Fibroblast of peridontal ligament (primary cell): ENCODE measurements around the gene MEIS1.

ENCODE experiments used
- DNase-seq: peaks from one replicate; pipeline ENCODE4 v3.0.0-alpha.2; 2010; ENCODE audit errors: extremely low read depth

MEIS1 gene

GRCh38 chr2:66566726-66567399, 131.9 kb downstream of the MEIS1 start:
- no peak for DNase-seq

GRCh38 chr2:66567729-66568128, 132.8 kb downstream of the MEIS1 start:
- no peak for DNase-seq

GRCh38 chr2:66568650-66569300, 133.8 kb downstream of the MEIS1 start:
- no peak for DNase-seq

GRCh38 chr2:66569321-66569851, 134.5 kb downstream of the MEIS1 start:
- no peak for DNase-seq

- DNase-seq: no peak
These were observed 135.0 kb downstream of the MEIS1 start for GRCh38 chr2:66569974-66570373.

- no peak for DNase-seq
These were observed 135.5 kb downstream of the MEIS1 start for GRCh38 chr2:66570471-66570870.

GRCh38 chr2:66571918-66572317, 137.0 kb downstream of the MEIS1 start:
- no peak for DNase-seq

- no peak for DNase-seq
These were observed 137.5 kb downstream of the MEIS1 start for GRCh38 chr2:66572391-66572790.

GRCh38 chr2:66573416-66573815, 138.5 kb downstream of the MEIS1 start:
- no peak for DNase-seq

- no peak for DNase-seq
These were observed 138.9 kb downstream of the MEIS1 start for GRCh38 chr2:66573821-66574233.

GRCh38 chr2:66574701-66575624, 140.0 kb downstream of the MEIS1 start:
- DNase-seq: peak; percentile 17

- DNase-seq: no peak
These were observed 140.8 kb downstream of the MEIS1 start for GRCh38 chr2:66575625-66576310.

GRCh38 chr2:66576311-66576560, 141.3 kb downstream of the MEIS1 start:
- DNase-seq: no peak

- peak; percentile 6 for DNase-seq
These were observed 141.8 kb downstream of the MEIS1 start for GRCh38 chr2:66576561-66577320.

- no peak for DNase-seq
These were observed 142.6 kb downstream of the MEIS1 start for GRCh38 chr2:66577321-66578053.

GRCh38 chr2:66578054-66578686, 143.2 kb downstream of the MEIS1 start:
- no peak for DNase-seq

GRCh38 chr2:66578687-66579106, 143.8 kb downstream of the MEIS1 start:
- DNase-seq: no peak

- no peak for DNase-seq
These were observed 144.5 kb downstream of the MEIS1 start for GRCh38 chr2:66579186-66580126.
